CD14-positive monocyte (primary cell): ENCODE measurements around the gene BID. TPM values are rescaled to one million over a fixed set of nuclear protein-coding genes. Genes with fewer than 3 reads are reported as not detected.

Source experiments
- DNase-seq, 3 donors: peaks; one replicate each; pipeline ENCODE4 v3.0.0-alpha.2; 2011 to 2022
- H2AFZ ChIP-seq: 2 replicates; pipeline ENCODE4 v1.6.0; 2012; ENCODE audit warnings: mild to moderate bottlenecking, low read depth, low read length, inconsistent platforms; ENCODE audit not compliant: insufficient read depth, poor library complexity, severe bottlenecking
- H3K27ac ChIP-seq, 2 donors: 1 replicate in 1 of 2; 2 replicates in 1 of 2; pipeline ENCODE4 v1.5.1; 2012 to 2013; ENCODE audit warnings: low read length in 2 of 2, control low read depth in 1 of 2, inconsistent platforms in 1 of 2, low read depth in 1 of 2, mild to moderate bottlenecking in 1 of 2
- H3K27me3 ChIP-seq, 2 donors: one replicate each; pipeline versions ENCODE4 v1.6.0 to v1.6.1; 2011 to 2013; ENCODE audit warnings: low read length in 2 of 2; ENCODE audit not compliant: control insufficient read depth in 2 of 2, insufficient read depth in 2 of 2
- H3K36me3 ChIP-seq, 2 donors: replicated peaks in 1 of 2; 1 replicate in 1 of 2; 2 replicates in 1 of 2; pipeline versions ENCODE4 v1.5.1 to v1.6.1; 2012 to 2013; ENCODE audit warnings: low read length in 2 of 2, control low read depth in 1 of 2, inconsistent platforms in 1 of 2, mild to moderate bottlenecking in 1 of 2; ENCODE audit not compliant: insufficient read depth in 2 of 2, control insufficient read depth in 1 of 2
- H3K4me1 ChIP-seq, 2 donors: 1 replicate in 1 of 2; 2 replicates in 1 of 2; pipeline versions ENCODE4 v1.5.1 to v1.6.1; 2012 to 2013; ENCODE audit warnings: low read length in 2 of 2, control low read depth in 1 of 2, inconsistent platforms in 1 of 2, mild to moderate bottlenecking in 1 of 2, moderate library complexity in 1 of 2; ENCODE audit not compliant: insufficient read depth in 2 of 2, control insufficient read depth in 1 of 2
- H3K4me2 ChIP-seq: replicated peaks from 2 replicates; pipeline ENCODE3; 2012; ENCODE audit warnings: low read length, moderate library complexity, mild to moderate bottlenecking; ENCODE audit not compliant: poor library complexity, severe bottlenecking; ENCODE audit errors: extremely low read depth
- H3K4me3 ChIP-seq, 3 experiments: fragments of 200-600 bp in 1 of 3; sonication (generic) in 1 of 3; replicated peaks in 1 of 3; 1 replicate in 2 of 3; 2 replicates in 1 of 3; pipeline ENCODE4 v1.5.1; 2011 to 2013; ENCODE audit warnings: low read length in 3 of 3, mild to moderate bottlenecking in 3 of 3, control low read depth in 2 of 3, low read depth in 2 of 3, inconsistent platforms in 1 of 3, moderate library complexity in 1 of 3
- H3K79me2 ChIP-seq: 2 replicates; pipeline ENCODE4 v1.6.0; 2012; ENCODE audit warnings: mild to moderate bottlenecking, control low read depth, inconsistent platforms, low read length, moderate library complexity; ENCODE audit not compliant: insufficient read depth
- H3K9ac ChIP-seq: 2 replicates; pipeline ENCODE4 v1.6.0; 2017; ENCODE audit warnings: low read length, mild to moderate bottlenecking; ENCODE audit not compliant: insufficient read depth, poor library complexity, severe bottlenecking
- H3K9me3 ChIP-seq, 2 donors: replicated peaks in 1 of 2; 1 replicate in 1 of 2; 2 replicates in 1 of 2; pipeline versions ENCODE4 v1.5.1 to v1.6.1; 2012 to 2013; ENCODE audit warnings: low read length in 2 of 2, control low read depth in 1 of 2; ENCODE audit not compliant: control insufficient read depth in 1 of 2, insufficient read depth in 1 of 2
- H4K20me1 ChIP-seq: 2 replicates; pipeline ENCODE4 v1.6.0; 2012; ENCODE audit warnings: mild to moderate bottlenecking, low read length, control low read depth, moderate library complexity; ENCODE audit not compliant: insufficient read depth
- H3K27ac Mint-ChIP-seq, 7 donors: one replicate each; pipeline ENCODE4 v1.8.0; 2020; ENCODE audit warnings: mild to moderate bottlenecking in 7 of 7, mixed read lengths in 7 of 7, moderate library complexity in 6 of 7, inconsistent platforms in 2 of 7
- H3K27me3 Mint-ChIP-seq, 3 donors: one replicate each; pipeline ENCODE4 v1.8.0; 2021 to 2022; ENCODE audit warnings: low read depth in 3 of 3, mild to moderate bottlenecking in 3 of 3, mixed read lengths in 3 of 3, moderate library complexity in 3 of 3, inconsistent platforms in 1 of 3
- H3K36me3 Mint-ChIP-seq, 2 donors: one replicate each; pipeline ENCODE4 v1.8.0; 2020; ENCODE audit warnings: mixed read lengths in 2 of 2, inconsistent platforms in 1 of 2, mild to moderate bottlenecking in 1 of 2
- H3K4me1 Mint-ChIP-seq: one replicate; pipeline ENCODE4 v1.8.0; 2020; ENCODE audit warnings: mild to moderate bottlenecking, mixed read lengths
- H3K4me3 Mint-ChIP-seq, 2 donors: one replicate each; pipeline ENCODE4 v1.8.0; 2020; ENCODE audit warnings: mild to moderate bottlenecking in 2 of 2, mixed read lengths in 2 of 2, moderate library complexity in 1 of 2
- H3K9me3 Mint-ChIP-seq, 7 donors: one replicate each; pipeline ENCODE4 v1.8.0; 2020 to 2022; ENCODE audit warnings: mixed read lengths in 7 of 7, mild to moderate bottlenecking in 6 of 7, moderate library complexity in 6 of 7, inconsistent platforms in 2 of 7
- WGBS: methylation state at CpG from one replicate; pipeline ENCODE4 v1.1.5; 2013; ENCODE audit warnings: missing lambda C conversion rate; ENCODE audit not compliant: insufficient coverage; 5-methylcytosine and 5-hydroxymethylcytosine counted together
- intact Hi-C, 2 donors: fragments of 100-400 bp; cut with micrococcal nuclease; formaldehyde crosslinking; loops; one replicate each; pipeline versions ENCODE4 v1.15.0 to v1.15.1; 2023
- polyA plus RNA-seq, 3 donors: library from polyadenylated mRNA; depleted of rRNA in 1 of 3; unstranded in 2 of 3; stranded (reverse) in 1 of 3; fragments of 300-500 nt in 2 of 3; fragments of >200 nt in 1 of 3; fragmentation: Illumina TruSeq in 2 of 3; gene quantifications; 1 replicate in 2 of 3; 2 replicates in 1 of 3; pipeline ENCODE4 v1.2.3, GENCODE V29; 2012 to 2021
- TF ChIP-seq, protein P1 (sequence below): fragments of 200-600 bp; IDR thresholded peaks from one replicate; pipeline ENCODE4 v1.8.0; 2022; ENCODE audit warnings: antibody characterized with exemption, mild to moderate bottlenecking

BID gene
- polyA plus RNA-seq, 3 donors, result 199 to 423 (median 391) TPM

DNA sequence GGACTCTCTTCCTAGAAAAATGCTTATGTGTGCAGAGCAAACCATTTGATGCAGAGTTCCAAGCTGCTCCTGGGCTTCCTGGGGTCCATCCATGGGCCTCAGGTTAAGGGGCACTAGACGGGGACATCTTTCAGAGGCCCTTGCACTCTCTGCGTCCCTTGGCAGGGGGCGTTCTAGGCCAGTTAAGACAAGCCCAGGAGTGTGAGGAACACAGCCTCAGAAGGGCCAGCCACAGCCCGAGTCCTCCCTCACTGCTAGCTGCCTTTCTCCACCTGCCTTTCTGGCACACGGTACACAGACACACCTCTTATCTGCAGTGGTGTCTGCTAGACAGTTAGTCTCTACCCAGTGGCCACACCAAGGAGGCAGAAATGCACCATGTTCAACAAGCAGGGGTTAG is 18.0 kb upstream of the BID start:
- no peak overlapping the region for H3K4me3 Mint-ChIP-seq
- Histone ChIP-seq H3K27me3 (no peaks in the 10 kb centered on the region), H4K20me1 (no peaks in the 10 kb centered on the region), H3K4me2 (no peak overlapping the region), H3K36me3 (no peaks in the 10 kb centered on the region), H3K9ac (no peak overlapping the region), H3K4me3 (no peak overlapping the region), H3K27ac (no peak overlapping the region), H3K79me2 (no peaks in the 10 kb centered on the region), H2AFZ (no peak overlapping the region), H3K4me1 (no peaks in the 10 kb centered on the region), H3K9me3 (no peaks in the 10 kb centered on the region)
- H3K27me3 Mint-ChIP-seq, result peaks cover 0 to 3% (median 1%) of the 10 kb centered on the region in 3 donors
- H3K4me1 Mint-ChIP-seq, result peaks cover 2% of the 10 kb centered on the region
- 87% methylated on average over 5 of the region's 5 CpGs for WGBS
- no peaks in the 10 kb centered on the region for H3K36me3 Mint-ChIP-seq
- intact Hi-C loops, result no loop called here
- TF ChIP-seq, protein P1, sequence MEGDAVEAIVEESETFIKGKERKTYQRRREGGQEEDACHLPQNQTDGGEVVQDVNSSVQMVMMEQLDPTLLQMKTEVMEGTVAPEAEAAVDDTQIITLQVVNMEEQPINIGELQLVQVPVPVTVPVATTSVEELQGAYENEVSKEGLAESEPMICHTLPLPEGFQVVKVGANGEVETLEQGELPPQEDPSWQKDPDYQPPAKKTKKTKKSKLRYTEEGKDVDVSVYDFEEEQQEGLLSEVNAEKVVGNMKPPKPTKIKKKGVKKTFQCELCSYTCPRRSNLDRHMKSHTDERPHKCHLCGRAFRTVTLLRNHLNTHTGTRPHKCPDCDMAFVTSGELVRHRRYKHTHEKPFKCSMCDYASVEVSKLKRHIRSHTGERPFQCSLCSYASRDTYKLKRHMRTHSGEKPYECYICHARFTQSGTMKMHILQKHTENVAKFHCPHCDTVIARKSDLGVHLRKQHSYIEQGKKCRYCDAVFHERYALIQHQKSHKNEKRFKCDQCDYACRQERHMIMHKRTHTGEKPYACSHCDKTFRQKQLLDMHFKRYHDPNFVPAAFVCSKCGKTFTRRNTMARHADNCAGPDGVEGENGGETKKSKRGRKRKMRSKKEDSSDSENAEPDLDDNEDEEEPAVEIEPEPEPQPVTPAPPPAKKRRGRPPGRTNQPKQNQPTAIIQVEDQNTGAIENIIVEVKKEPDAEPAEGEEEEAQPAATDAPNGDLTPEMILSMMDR, result no peak
- no peak overlapping the region for H3K27ac Mint-ChIP-seq
- H3K9me3 Mint-ChIP-seq, result no peaks in the 10 kb centered on the region
- no peak for DNase-seq

DNA sequence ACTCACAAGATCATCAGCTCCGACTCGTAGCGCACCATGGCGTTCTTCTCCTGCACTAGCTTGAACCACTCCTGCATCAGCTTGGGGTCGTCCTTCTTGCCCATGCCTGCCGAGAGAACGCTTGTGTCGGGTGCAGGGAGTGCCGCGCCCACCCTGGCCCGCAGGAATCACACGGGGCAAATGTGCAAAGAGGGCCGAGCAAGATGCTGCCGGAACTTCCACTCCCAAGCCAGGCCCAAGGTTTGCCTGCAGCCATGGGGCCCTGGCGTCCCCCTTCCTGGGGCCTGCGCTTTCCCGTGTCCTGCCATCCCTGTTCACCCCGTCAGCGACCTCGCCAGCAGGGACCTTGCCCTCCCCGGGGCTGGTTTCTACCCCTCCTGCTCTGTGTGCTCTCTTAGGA is 16.9 kb upstream of the BID start:
- Mint-ChIP-seq H3K9me3 (no peaks in the 10 kb centered on the region), H3K27ac (no peak overlapping the region), H3K27me3 (peaks cover 0 to 3% (median 0%) of the 10 kb centered on the region in 3 donors), H3K4me3 (no peak overlapping the region), H3K4me1 (peaks cover 8% of the 10 kb centered on the region), H3K36me3 (no peaks in the 10 kb centered on the region)
- intact Hi-C loops, result no loop called here
- Histone ChIP-seq H3K27me3 (no peaks in the 10 kb centered on the region), H3K79me2 (no peaks in the 10 kb centered on the region), H3K36me3 (no peaks in the 10 kb centered on the region), H3K9ac (no peak overlapping the region), H3K4me3 (no peak overlapping the region), H3K27ac (no peak overlapping the region), H3K9me3 (no peaks in the 10 kb centered on the region), H2AFZ (no peak overlapping the region), H4K20me1 (no peaks in the 10 kb centered on the region), H3K4me1 (peaks cover 0 to 10% of the 10 kb centered on the region in 2 donors), H3K4me2 (no peak overlapping the region)
- WGBS, result 97% methylated on average over 21 of the region's 21 CpGs
- TF ChIP-seq, protein P1, result no peak
- DNase-seq, result no peak
